MV-4-11 (cell line): ENCODE measurements around the gene XAF1.
A peak's percentile ranks its signal among the peaks of the same experiment; 100 is the strongest.
"Not testable (repeated sequence)": the region's sequence is repeated elsewhere in the genome, so short reads cannot be mapped to it uniquely, and the experiment has no call there.

Experiments
- DNase-seq: peaks from one replicate; lab custom pipeline; 2025; lab: John Stamatoyannopoulos, UW

Gene XAF1, protein sequence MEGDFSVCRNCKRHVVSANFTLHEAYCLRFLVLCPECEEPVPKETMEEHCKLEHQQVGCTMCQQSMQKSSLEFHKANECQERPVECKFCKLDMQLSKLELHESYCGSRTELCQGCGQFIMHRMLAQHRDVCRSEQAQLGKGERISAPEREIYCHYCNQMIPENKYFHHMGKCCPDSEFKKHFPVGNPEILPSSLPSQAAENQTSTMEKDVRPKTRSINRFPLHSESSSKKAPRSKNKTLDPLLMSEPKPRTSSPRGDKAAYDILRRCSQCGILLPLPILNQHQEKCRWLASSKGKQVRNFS

DNA sequence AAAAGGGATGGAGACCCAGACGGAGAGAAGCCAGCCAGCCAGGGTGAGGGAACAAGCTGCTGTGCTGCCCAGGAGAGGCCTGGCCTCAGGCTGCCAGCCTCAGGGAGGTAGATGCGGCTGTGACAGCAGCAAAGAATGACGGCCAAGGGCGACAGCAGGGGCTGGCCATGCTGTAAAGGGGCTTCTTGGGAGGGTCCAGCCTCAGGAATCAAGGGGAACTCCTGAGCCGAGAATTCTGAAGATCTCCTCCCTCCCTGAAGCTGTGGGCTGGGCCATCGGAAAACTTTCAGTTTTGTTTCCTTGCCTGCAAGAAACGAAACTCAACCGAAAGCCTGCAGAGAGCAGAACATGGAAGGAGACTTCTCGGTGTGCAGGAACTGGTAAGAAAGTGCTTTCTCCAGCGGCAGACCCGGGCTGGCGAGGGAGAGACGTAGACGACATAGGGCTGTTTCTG lies at the start of gene XAF1:
Gene XAF1, plus strand, starts transcription at position 316 of the 454 bp plus-strand sequence. Its CDS starts 33 bp downstream, at position 349.
- peak; percentile 67 for DNase-seq

DNA sequence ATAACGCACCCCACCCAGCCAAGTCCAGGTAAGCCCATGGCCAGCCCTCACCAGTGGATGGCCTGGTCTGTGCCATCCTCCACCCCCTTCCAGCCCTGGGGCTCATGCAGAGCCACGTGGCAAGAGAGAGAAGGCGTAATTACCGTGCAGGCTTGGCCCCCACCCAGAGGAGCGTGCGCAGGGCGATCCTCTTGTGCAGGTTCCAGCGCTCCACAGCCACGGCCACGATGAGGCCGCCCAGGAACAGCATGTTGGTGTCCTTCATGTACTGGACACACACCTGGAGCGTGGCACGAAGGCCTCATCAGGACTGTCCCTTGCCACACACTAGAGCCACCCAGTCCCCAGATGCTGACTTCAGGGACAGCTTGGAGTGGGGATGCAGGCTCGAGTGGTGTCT lies 49.3 kb upstream of the XAF1 start:
- DNase-seq = no peak

DNA sequence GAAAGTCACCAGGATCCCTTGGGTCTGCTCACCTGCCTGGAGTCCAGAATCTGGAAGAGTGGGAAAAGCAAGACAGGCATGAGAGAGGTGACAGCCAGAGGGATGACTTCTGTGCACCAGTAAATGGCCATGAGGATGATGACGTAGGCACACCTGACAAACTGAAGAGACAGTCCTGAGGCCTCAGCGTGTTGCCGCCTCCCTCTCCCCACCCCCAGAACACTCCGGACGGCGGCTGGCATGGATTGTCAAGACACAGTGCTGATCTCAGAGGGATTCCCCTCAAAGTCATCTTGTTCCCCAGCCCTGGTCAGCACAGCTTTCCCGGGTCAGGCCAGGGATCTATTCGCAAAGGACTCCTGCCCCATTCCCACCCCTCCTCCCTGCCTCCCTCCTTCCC lies 48.9 kb upstream of the XAF1 start:
- no peak for DNase-seq

DNA sequence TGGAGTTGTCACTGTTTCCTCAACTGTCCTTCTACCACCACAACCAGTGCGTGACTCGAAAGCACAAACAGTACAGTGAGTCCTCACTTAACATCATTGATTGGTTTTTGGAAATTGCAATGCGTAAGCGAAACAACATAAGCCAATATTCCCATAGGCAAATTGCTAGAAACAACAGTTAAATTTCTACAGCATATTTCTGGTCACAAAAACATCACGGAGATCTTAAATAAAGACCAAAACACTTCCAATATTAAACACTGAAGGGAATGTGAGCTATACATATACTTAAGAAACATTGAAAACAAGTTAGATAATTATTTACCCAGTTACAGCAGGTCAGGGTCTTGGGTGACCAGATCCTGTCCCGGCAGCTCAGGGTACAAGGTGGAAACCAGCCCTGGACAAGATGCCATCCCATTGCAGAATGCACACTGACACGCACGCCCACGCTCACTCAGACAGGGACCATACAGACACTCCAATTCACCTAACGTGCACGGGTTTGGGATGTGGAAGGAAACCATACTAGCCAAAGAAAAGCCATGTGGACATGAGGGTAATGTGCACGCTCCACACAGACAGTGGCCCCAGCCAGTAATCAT lies 47.4 kb upstream of the XAF1 start:
- DNase-seq = no peak

DNA sequence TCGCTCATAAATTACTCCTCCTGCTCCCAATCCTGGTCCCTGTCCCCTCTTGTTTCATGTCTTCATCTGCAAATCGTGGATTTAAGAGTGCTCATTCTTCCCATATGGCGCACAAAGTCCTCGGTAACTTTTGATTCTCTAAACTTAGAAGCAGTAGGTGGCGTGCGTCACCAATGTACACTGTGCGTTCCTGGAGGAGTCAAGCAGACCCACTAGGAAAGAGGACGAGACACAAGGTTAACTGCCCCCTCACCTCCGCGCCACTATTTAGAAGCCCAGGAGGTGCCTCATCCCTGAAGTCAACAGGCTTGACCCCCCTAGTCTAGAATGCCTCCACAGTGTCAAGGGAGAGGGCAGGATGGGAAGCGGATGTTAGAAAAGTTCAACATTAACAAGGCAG lies 45.5 kb upstream of the XAF1 start:
- DNase-seq = no peak

DNA sequence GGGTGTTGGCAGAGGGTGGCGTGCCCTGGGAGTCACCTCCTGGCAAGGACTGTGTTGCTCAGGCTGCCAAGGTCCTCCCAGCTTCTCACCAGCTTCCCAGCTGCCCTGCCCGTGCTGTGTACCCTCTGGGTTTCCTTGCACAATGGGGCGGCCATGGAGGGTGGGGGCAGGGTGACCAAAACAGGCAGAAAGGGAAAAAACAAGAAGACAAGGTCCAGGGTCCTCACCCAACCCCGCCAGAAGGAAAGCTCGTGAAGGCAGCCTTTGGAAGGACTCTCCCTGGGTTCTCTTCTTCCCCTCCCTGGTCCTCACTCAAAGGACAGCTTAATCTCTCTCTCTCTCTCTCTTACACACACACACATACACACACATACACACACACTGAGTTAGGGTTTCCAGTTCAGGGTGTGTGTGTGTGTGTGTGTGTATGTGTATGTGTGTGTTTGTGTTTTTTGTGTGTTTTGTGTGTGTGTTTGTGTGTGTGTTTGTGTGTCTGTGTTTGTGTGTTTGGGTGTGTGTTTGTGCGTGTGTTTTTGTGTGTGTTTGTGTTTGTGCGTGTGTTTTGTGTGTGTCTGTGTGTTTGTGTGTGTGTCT lies 44.7 kb upstream of the XAF1 start:
- peak; percentile 15 for DNase-seq

DNA sequence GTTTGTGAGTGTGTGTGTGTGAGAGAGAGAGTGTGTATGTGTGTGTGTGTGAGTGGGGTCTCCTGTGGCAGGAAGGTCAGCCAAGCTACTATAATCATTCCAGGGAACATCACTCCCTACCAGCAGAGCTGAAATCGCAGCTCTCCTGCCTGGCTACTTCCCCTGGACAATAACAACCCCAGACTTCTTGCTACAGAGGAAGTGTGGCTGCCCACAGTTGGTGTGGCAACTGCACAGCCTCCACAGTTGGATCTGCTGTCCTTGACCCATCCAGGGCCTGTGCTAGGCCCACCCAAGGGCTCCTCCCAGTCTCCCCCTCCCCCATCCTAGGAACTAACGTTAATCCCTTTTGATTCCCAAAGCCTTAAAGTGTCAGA lies 44.2 kb upstream of the XAF1 start:
- DNase-seq = peak; percentile 70

DNA sequence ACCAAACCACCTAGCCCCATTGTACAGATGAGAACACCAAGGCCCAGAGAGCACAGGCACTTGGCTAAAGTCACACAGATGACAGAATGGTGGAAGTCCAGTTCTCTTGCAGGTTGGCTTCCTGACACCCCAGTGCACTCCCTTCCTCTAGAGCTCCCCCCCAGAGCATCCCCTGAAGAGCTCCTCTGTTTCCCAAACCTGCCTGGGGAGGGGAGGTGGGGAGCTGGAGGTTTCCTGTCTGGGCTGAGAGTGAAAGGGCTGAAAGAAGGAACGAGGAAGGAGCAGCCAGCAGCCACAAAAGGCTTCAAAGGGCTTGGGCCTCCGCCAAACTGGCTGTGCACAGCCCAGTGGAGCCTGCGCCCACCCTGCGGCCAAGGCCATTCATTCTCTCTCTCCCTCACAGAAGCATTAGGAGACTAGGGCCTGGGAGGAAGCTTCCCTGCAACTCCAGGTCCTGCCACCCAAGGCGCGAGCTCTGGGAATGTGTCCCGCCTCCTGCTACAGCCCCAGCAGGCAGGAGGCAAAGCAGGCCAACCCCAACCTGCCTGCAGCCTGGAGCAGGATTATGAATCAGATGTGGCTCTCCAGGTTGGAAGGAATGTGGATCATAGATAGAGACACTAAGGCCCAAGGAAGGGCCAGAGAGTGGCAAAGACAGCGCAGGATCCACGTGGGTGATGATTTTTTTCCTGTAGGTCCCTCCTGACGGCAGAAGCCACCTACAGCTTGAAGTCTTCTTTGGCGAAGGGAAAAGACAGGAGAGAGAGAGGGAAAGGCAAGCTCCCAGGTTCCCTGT lies 43.6 kb upstream of the XAF1 start:
- peak; percentile 56 for DNase-seq

DNA sequence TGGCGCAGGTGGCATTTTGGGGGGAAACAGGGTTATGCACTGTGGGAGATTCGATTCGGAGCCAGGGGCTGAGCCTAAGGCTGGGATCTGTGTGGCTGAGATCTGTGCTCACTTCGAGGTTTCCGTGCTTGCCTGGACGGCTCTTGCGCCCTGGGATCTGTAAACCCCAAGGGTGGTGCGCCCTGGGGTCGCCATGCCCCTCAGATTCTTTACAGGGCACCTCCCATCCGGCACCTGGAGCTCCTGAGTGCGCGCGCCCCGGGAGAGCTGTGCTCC lies 43.1 kb upstream of the XAF1 start:
- DNase-seq = no peak

DNA sequence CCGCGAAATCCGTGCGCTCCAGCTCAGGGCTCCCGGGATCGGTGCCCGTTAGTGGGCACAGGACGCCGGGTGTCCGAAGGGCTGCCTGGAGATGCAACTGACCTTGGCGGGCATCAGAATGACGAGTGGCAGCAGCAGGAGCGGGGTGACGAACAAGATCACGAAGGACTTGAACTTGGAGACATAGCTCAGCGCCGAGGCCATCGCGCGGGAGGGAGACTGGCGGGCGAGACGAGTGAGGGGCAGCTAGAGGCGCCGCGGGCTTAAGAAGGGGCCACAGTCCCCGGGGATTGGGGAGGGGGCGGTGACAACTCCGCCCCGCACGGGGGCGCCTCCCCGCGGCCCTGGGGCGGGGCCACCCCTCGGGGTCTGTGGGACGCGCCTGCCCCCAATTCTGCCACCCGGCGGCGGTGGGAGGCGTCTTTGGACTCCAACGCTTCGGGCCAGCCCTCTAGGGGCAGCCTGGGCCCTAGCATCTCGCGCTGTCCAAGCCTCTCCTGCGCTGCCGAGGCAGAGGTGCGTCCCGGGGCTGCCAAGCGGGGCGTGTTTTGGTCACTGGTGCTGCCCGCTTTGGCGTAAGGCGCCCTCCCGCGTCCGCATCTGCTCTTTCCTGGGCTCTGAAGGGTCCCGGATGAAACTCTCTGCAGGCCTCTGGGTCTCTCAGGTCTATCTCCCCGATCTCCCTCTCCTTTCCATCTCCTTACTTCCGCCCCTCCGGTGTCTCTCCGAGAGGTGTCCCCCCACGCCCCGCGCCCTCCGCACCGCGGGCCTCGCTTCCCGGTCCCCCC lies 42.5 kb upstream of the XAF1 start, which contains the start of gene SLC13A5:
Gene SLC13A5, minus strand, starts transcription at position 240 of the 788 bp plus-strand sequence. Its CDS starts 36 bp downstream, at position 204.
- no peak for DNase-seq

DNA sequence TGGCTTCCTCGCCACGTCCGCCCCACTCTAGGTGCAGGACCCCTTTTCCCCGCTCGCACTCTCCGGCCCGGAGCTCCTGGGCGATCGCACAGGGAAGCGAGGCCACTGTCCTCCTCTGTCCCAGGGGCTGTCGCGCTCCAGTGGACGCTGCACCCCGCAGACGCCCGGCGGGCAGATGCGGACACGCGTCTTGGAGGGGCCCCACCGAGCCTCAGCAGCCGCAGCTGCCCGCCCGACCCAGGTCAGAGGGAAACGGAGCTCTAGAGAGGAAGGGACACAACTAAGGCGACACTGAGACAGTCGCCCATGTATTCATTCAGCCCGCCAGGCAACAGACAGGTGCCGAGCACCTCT lies 42.0 kb upstream of the XAF1 start:
- DNase-seq = no peak

DNA sequence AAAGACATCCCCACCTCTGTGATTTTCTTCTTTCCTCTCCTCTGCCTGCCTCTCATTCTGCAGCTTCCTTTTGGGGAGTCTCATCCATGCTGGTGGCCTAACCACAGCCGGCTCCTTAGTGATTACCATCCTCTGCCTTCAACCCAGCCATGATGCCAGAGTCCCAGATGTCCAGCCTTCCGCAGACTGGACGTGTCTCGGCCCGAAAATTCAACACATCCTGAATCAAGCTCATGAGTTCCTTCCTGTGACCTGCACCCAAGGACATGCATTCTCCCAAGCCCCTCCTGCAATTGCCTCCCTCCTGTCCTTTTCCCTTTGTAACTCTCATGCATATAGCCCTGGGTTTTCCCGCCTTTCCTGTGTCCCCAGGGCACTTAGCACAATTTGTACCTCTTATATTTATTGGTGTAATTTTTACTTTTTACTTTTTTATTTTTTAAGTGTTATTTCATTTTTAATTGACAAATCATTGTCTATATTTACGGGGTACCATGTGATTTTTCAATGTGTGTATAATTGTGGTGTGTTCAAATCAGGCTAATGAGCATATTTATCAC lies 41.5 kb upstream of the XAF1 start:
- no peak for DNase-seq

DNA sequence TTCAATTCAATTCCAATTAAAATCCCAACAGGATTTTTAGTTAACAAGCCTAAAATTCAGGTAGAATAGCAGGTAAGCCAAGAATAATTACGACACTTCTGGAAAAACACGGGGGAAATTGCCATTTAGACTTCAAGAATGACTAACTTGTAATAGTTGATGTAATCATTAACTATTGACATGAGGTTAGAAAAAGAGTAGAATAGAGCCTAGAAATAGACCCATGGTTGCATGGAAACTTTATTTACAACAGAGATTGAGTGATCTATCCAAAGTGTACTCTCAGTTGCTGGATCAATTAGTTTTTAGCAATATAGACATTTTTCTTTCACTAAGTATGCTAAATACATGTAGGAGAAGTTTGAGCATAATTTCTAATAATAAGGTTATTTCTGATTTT lies 39.1 kb upstream of the XAF1 start:
- DNase-seq = no peak

DNA sequence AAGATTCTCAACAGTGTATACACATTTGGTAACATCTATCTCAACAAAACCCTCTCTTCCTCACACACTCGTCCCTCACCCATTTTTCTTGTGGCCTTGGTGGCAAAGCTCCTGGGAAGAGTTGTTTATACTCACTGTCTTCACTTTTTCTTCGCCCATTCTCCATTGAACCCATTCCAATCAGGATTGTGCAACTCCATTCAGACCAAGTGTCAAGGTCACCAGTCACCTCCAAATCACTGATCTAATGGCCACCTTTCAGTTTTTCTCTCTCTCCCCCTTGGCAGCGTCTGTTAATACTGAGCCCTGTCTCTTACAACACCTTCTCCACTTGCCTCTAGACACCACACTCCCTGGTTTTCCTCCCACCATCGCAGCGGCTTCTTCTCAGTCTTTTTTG lies 34.1 kb upstream of the XAF1 start:
- DNase-seq = no peak

DNA sequence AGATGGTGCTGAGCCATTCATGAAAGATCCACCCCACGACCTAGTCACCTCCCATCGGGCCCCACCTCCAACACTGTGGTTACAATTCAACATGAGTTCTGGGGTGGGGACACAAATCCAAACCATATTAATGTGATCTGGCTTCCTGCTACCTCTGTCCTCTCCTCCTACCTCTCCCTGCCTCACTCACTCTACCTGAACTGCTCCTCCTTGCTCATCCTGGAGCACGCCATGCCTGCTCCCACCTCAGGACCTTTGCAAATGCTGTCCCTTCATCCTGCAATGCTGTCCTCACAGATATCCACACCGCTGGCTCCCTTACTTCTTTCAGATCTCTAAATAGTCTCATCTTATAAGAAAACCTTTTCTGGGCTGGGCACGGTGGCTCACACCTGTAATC lies 31.8 kb upstream of the XAF1 start:
- no peak for DNase-seq

DNA sequence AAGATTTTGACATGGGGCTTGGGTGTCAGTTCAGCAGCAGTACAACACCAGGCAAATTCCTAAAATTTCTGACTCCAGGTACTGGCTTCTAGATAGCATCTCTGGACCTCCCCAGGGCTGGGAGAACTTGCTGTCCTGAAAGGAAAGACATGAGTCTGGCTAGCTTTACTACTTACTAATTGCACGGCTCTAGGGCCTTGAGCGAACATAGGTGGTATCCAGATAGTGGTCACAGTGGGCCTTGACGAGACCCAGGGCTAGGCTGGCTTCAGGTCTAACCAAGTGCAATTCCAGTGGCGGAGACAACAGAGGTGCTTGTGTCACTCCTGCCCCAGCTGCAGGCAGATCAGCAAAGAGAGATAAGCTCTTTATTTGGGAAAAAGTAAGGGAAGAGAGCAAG lies 26.3 kb upstream of the XAF1 start:
- no peak for DNase-seq

DNA sequence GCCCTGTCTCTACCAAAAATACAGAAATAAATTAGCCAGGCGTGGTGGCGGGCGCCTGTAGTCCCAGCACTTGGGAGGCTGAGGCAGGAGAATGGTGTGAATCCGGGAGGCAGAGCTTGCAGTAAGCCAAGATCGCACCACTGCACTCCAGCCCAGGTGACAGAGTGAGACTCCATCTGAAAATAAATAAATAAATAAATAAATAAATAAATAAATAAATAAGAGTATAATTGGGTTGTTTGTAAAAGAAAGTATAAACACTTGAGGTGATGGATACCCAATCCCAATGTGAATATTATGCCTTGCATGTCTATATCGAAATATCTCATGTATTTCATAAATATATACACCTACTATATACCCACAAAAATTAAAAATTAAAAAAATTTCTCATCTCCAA lies 9.2 kb upstream of the XAF1 start:
- not testable (repeated sequence) for DNase-seq

DNA sequence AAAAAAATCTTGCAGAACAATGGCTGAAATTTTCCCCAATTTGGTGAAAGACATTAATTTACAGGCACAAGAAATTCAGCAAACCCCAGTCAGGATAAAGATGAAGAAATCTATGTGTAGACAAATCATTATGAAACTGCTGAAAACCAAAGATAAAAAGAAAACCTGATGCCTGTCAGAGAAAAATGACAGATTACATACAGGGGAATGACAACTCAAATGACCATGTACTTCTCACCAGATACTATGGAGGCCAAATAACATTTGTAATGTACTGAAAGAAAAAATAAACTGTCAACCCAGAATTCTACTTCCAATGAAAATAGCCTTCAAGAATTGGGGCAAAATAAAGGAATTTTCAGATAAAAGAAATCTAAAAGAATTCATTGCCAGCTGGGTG lies 7.2 kb upstream of the XAF1 start:
- DNase-seq = no peak

DNA sequence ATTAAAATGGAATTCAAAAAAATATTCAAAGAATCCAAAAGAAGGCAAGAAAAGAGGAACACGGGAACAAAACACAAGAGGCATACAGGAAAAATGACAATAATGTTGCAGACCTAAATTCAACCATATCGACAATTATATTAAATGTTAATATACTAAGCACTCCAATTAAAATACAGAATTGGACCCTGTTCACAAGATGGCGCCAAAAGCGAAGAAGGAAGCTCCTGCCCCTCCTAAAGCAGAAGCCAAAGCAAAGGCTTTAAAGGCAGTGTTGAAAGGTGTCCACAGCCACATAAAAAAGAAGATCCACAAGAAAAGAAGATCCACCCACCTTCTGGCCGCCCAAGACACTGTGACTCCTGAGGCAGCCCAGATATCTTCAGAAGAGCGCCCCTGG lies 6.3 kb upstream of the XAF1 start:
- DNase-seq = peak; percentile 50

DNA sequence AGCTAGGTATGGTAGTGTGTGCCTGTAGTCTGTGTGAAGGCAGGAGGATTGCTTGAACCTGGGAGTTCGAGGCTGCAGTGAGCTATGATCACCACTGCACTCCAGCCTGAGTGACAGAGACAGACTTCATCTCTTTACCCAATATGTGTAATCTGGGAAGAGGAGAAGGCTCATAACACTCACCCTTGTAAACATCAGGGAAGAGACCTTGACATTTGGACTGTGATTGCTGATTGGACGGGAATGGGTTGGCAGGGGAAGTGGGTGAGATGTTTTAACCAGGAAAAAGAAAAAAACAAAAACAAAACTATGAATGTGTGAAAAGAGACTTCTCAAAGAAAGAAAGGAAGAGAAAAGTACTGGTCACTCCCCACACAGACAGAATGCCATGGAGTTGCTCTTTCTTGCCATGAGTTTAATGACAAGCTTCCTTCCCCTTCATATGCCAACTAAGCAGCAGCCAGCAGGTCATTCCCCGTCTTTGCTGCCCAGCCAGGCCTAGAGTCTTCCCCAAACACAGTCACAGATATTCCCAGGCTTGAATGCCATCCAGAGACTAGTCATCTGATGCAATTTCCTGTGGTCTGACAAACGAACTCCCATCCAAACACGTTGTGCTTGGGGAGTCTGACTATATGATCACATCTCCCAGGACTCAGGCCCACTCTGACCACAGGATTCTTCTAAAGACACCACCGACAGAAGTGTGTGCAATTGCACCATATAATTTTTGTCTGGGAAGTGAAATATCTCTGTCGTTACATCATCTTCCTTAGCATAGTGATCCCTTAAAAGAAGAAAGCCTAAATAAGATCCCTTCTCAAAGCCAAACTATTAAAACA lies 3.6 kb upstream of the XAF1 start:
- DNase-seq = peak; percentile 99

DNA sequence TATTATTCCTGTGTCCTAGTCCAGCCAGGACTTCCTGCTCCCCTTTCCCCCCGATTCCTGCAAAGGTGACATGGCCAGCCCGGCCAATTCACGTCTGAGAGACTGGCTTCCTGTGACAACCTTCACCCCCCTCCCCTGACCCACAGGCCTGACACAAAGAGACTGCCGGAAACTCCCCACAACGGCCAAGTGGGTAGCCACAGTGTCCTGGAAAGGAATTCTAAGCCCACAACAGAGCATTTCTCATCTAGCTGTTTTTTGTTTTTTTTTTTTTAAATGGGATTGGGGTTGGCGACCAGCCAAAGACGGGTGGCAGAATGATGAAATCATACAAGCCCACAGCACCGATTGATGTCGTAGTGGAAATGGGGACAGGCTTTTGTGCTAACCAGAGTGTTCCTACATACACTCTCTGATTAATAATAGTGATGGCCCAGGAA lies 2.8 kb upstream of the XAF1 start:
- DNase-seq = peak; percentile 89
